Activated CD8-positive, alpha-beta memory T cell treated with anti-CD3 and anti-CD28 coated beads for 36 hours (primary cell): ENCODE results near the gene NANP. TPM values are rescaled to one million over a fixed set of nuclear protein-coding genes. Genes with fewer than 3 reads are reported as not detected.

ENCODE experiments used
- CTCF ChIA-PET: fragments of 350-600 bp; sonication (Branson Sonifier 250); formaldehyde crosslinking; loops from one replicate; lab custom pipeline; 2021; ENCODE audit warnings: antibody characterized with exemption; lab: Charles Lee
- POLR2A ChIA-PET: fragments of 350-600 bp; sonication (Branson Sonifier 250); formaldehyde crosslinking; loops from one replicate; lab custom pipeline; 2021; ENCODE audit warnings: antibody characterized with exemption; lab: Charles Lee
- total RNA-seq, 2 experiments: library from RNA; stranded (reverse); gene quantifications; one replicate each; pipeline ENCODE4 v1.2.3, GENCODE V29; 2021

NANP gene
- total RNA-seq, 2 experiments from 2014 or later: 8.1 to 8.7 TPM

DNA sequence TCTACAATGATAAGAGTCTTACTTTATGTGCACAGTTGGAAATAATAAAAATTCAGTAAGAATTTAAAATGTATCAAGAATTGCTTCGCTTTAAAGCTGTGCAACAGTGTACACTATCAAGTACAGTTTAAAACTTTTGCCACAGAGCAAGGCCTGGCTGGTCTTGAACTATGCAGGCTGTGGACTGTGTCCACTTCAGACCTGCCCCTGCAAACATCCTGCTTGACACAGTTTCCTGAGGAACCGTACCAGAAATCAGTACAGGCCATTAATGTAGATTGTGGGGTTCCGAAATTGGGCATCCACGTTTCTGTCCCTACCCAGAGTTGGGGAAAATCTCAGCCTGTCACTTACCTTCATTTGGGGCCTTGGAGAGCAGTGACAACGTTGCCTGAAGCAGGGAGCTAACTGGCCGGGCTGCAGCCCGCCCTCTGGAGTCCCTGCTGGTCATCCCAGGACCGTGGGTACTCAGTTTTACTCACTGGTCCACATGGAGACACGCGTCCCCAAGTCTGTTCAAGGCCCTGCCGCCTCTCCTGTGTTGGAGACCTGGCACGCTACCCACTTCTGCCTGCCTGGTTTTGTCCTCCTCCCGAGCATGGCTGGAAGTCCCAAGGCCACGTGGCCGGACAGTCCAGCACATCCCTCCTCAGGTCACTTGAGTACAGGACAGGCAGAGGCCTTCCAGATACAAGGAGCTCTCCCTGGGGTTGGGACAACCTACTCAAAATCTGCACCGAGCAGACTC, 46.9 kb downstream of the NANP start:
- ChIA-PET POLR2A (no interaction called here), CTCF (no interaction called here)

DNA sequence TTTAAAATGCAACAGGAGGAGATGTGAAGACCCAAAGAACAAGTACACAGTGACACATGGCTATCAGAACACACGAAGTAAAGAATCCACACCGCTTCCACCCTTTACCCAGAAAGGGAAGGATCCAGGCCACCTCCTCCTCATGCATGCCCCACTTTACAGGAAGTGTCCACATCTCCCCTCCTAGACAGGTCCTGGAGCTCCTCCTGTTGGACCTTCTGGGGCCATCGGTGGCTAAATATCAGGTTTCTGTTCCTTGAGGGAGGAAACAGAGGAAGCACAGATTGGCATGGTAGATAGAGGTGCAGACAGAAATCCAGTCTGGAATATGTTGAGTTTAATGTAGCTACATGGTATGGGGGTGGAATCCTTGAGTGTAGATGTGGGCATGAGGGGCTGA, 49.4 kb downstream of the NANP start:
- CTCF ChIA-PET: no interaction called here

DNA sequence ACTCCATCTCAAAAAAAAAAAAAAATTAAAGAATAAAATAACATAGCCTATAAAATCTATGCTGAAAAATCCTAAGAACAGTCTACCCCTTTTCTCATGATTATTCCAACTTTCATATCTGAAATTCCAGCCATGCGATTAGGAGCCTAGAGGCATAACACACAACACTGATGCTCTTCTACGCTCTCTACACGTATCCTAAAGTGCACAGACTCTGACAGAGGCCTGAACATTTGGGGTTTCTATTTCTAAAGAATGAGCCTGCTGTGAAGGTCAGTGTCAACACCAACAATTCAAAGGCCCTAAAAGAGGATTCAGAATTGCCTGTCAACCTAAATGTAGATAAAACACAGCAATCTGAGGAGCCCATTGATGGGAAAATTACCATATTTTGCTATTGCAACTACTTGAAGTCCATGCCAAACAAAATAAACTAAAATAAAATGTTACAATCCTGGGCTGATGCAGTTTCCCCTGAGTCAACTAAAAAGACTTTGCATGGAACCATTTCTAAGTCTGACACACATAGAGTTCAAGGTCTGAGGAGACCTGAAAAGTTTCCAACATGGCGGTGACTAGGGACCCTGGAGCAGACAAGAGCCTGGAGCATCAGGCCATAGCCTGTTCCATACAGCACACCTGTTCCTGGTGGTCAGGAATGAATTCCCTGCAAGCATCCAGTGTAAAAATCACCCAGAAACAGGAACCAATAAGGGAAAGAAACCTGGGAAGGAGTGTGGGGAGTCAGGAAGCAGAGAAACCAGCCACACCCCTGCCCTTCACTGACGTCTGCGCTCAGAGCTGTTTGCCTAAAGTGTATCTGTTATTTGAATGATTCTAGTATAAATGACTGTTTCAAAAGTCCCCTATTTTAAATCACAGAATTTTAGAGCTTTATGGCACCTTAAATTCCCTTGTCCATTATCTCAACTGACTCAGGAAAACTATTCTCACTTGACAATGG, 50.2 kb downstream of the NANP start:
- POLR2A ChIA-PET: no interaction called here

More for the DNA sequence above, 49.4 kb downstream of the NANP start:
- POLR2A ChIA-PET: no interaction called here

DNA sequence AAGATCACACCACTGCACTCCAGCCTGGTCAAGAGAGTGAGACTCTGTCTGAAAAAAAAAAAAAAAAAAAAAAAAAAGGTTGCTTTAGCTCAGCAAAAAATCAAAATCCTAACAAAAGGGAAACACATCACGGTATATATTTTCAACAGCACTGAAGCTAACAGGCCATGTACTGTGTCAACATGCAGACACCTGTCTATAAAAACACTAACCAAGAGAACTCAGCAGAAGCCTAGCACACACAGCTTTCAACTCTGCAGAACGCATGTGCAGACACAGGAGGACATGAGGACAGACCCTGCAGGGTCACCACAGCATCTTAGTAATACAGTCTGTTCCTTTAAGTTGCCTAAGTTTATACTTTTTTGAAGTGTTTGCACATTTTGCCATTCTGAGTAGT, 52.0 kb downstream of the NANP start:
- ChIA-PET CTCF (no interaction called here), POLR2A (no interaction called here)

More for the DNA sequence above, 50.2 kb downstream of the NANP start:
- CTCF ChIA-PET: no interaction called here

DNA sequence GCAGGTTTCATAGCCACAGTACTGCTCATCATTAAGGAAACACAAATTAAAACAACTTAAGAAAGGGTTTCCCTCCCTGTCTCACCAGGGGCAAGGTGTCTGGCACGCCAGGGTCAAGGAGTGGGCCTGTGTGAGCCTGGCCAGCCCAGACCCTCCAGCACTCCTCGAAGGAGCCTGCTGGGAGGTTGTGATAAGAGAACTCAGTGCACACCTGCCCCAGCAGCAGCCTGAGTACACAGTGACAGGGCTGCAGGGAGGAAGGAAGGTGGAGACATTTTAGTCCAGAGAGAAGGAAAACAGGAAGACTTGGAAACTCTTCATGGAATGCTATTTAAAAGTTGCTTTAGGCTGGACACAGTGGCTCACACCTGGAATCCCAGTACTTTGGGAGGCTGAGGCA, 52.6 kb downstream of the NANP start:
- ChIA-PET POLR2A (no interaction called here), CTCF (no interaction called here)

DNA sequence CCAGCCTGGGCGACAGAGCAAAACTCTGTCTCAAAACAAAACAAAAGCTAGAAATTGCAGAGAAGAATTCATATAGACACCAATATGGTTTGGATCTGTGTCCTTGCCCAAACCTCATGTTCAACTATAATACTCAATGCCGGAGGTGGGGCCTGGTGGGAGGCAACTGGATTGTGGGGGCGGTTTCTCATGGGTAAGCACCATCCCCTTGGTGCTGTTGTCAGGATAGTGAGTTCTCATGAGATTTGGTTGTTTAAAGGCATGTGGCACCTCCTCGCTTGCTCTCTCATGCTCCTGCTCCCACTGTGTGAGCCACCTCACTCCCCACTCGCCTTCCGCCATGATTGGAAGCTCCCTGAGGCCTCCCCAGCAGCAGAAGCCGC, 53.7 kb downstream of the NANP start:
- CTCF ChIA-PET: no interaction called here

DNA sequence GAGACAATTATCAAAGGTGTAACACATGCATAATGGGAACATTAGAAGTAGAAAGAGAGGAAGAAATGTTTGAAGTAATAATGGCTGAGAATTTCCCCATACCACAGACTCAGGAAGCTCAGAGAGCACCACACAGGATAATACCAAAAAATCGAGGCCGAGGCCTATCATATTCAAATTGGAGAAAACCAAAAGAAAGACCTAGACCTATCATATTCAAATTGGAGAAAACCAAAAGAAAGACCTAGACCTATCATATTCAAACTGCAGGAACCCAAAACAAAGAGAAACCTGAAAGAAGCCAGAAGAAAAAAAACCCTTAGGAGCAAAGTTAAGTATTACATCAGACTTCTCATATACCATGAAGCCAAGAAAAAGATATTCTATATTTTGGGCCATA, 56.5 kb downstream of the NANP start:
- CTCF ChIA-PET: no interaction called here
- POLR2A ChIA-PET: no interaction called here

More for the DNA sequence above, 53.7 kb downstream of the NANP start:
- POLR2A ChIA-PET: no interaction called here

DNA sequence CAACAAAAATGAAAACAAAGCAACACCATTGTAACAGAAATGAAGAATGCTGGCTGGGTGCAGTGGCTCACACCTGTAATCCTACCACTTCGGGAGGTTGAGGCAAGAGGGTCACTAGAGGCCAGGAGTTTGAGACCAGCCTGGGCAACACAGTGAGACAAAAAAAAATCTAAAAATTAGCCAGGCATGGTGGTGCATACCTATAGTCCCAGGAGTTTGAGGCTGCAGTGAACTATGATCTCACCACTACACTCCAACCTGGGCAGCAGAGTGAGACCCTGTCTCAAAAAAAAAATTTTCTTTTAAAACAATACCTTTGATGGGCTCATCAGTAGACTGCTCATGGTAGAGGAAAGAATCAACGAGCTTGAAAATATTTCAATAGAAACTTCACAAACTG, 57.0 kb downstream of the NANP start:
- CTCF ChIA-PET: no interaction called here
- POLR2A ChIA-PET: no interaction called here

DNA sequence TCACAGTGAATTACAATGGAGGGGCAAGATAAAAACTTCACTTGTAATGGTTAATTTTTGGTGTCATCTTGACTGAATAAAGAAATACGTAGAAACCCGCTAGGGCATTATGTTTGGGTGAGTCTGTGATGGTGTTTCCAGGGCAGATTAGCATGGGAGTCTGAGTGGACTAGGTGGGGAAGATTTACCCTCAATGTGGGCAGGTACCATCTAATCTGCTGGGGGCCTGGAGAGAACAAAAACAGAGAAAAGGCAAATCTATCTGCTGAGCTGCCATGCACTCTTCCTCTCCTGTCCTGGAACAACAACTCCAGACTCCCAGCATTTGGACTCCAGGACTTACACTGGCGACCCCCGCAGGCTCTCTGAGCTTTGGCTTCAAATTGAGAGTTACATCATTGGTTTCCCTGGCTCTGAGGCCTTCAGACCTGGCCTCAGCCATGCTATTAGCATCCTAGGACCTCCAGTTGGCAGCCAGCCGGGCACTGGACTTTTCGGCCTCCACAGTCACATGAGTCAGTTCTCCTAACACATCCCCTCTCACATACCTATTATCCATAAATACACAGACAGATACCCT, 58.1 kb downstream of the NANP start:
- POLR2A ChIA-PET: no interaction called here
- CTCF ChIA-PET: no interaction called here

DNA sequence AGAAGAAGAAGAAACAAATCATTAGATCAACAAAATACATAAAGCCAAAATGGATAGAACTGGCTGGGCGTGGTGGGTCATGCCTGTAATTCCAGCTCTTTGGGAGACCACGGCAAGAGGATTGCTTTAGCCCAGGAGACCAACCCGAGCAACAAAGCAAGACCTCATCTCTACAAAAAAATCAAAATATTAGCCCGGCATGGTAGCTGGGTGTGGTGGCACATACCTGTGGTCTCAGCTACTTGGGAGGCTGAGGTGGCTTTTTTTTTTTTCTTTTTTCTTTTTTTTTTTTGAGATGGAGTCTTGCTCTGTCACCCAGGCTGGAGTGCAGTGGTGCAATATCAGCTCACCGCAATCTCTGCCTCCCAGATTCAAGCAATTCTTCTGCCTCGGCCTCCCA, 59.9 kb downstream of the NANP start:
- ChIA-PET POLR2A (no interaction called here), CTCF (no interaction called here)

DNA sequence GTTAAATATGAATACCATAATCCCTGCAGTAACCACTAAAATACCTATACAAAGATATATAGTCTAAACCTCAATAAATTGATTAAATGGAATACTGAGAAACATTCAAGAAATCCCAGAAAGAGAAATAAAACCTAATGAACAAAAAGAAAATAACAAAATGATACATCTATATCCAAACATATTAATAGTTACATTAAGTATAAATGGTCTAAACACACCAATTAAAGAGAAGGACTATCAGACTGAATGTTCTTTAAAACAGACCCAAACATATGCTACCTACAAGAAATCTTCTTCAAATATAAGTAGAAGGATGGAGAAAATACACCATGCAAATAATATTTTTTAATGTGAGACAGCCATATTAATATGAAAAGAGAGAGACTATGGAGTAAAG, 60.5 kb downstream of the NANP start:
- POLR2A ChIA-PET: no interaction called here
- CTCF ChIA-PET: no interaction called here

Other genes starting within 250 kb of the NANP start
- 10 to 100 TPM; 24.7 to 24.8 TPM for gene ABHD12, start 233.2 kb downstream of the NANP start, total RNA-seq
- gene GINS1, start 216.3 kb downstream of the NANP start, total RNA-seq: 10 to 100 TPM; 32.9 to 35.2 TPM
- 1 to 10 TPM; 1.5 to 1.6 TPM for gene NINL, start 38.5 kb downstream of the NANP start, total RNA-seq
- gene ZNF337, start 72.8 kb upstream of the NANP start, total RNA-seq: 10 to 100 TPM; 11.7 to 13.2 TPM